Panc1 (cell line): ENCODE data around the gene HELZ. TPM values are rescaled to one million over a fixed set of nuclear protein-coding genes. Genes with fewer than 3 reads are reported as not detected.

Experiments used
- ATAC-seq: fragments of 200-7000 bp; cut with Tn5 transposase; 2 replicates; pipeline ENCODE4 v1.9.1; 2020; ENCODE audit warnings: mild to moderate bottlenecking, moderate library complexity
- BruUV-seq: library from RNA; stranded (reverse); fragments of 400-500 nt; replicated peaks from 2 replicates; lab custom pipeline; 2021; lab: Mats Ljungman, UMichigan
- CTCF ChIA-PET: fragments of 300-600 bp; sonication (Branson Sonifier 250); formaldehyde crosslinking; loops from one replicate; lab custom pipeline; 2022; ENCODE audit warnings: antibody characterized with exemption; lab: Charles Lee
- POLR2A ChIA-PET: fragments of 300-600 bp; sonication (Branson Sonifier 250); formaldehyde crosslinking; loops from one replicate; lab custom pipeline; 2022; ENCODE audit warnings: antibody characterized with exemption; lab: Charles Lee
- DNase-seq: peaks from one replicate; pipeline ENCODE4 v3.0.0-alpha.2; 2010; ENCODE audit warnings: low read depth, low spot score
- H3K27ac ChIP-seq: 2 replicates; pipeline ENCODE4 v1.5.1; 2011; ENCODE audit warnings: mild to moderate bottlenecking, low read length, inconsistent platforms
- H3K27me3 ChIP-seq: fragments of 200-500 bp; sonication (Bioruptor generic); 2 replicates; pipeline ENCODE4 v1.6.0; 2014; ENCODE audit warnings: low read length, inconsistent platforms; ENCODE audit not compliant: control insufficient read depth, insufficient read depth
- H3K36me3 ChIP-seq: fragments of 200-500 bp; sonication (Bioruptor generic); 2 replicates; pipeline ENCODE4 v1.5.1; 2014; ENCODE audit warnings: inconsistent platforms, mild to moderate bottlenecking, low read length, moderate library complexity; ENCODE audit not compliant: control insufficient read depth, insufficient read depth
- H3K4me1 ChIP-seq: 2 replicates; pipeline ENCODE4 v1.5.1; 2011; ENCODE audit warnings: inconsistent platforms, mild to moderate bottlenecking, low read length, moderate library complexity; ENCODE audit not compliant: control insufficient read depth, insufficient read depth
- H3K4me3 ChIP-seq, 2 experiments: 2 replicates each; pipeline ENCODE4 v1.5.1; 2011 to 2012; ENCODE audit warnings: low read depth in 2 of 2, low read length in 2 of 2, mild to moderate bottlenecking in 2 of 2, inconsistent platforms in 1 of 2, moderate library complexity in 1 of 2
- H3K9me3 ChIP-seq: fragments of 200-500 bp; sonication (Bioruptor generic); 2 replicates; pipeline ENCODE4 v1.5.1; 2014; ENCODE audit warnings: low read depth, mild to moderate bottlenecking, inconsistent platforms, low read length, moderate library complexity; ENCODE audit not compliant: control insufficient read depth, insufficient read depth
- CTCF ChIP-seq: fragments of 450-650 bp; IDR thresholded peaks from 2 replicates; pipeline ENCODE4 v1.5.1; 2017; ENCODE audit warnings: mild to moderate bottlenecking
- POLR2AphosphoS5 ChIP-seq: IDR thresholded peaks from 2 replicates; pipeline ENCODE4 v1.6.1; 2012; ENCODE audit warnings: mild to moderate bottlenecking, low read depth, low read length, moderate library complexity
- REST ChIP-seq, 2 experiments: IDR thresholded peaks; 2 replicates each; pipeline ENCODE4 v1.6.1; 2011 to 2012; ENCODE audit warnings: low read depth in 2 of 2, control low read depth in 1 of 2, low read length in 1 of 2, mild to moderate bottlenecking in 1 of 2, moderate library complexity in 1 of 2; ENCODE audit not compliant: insufficient read depth in 1 of 2
- SIN3A ChIP-seq: IDR thresholded peaks from 2 replicates; pipeline ENCODE4 v1.6.1; 2012; ENCODE audit warnings: low read depth, mild to moderate bottlenecking, low read length, moderate library complexity, borderline replicate concordance; ENCODE audit not compliant: insufficient read depth
- TCF7L2 ChIP-seq: IDR thresholded peaks from 2 replicates; pipeline ENCODE4 v1.6.1; 2011; ENCODE audit warnings: mild to moderate bottlenecking, low read depth, low read length, inconsistent platforms
- in situ Hi-C: cut with HindIII; loops from 2 replicates; pipeline ENCODE4 v1.10.0; 2016; ENCODE audit warnings: low sequenced_read_pairs, low pct_unique_long_range_greater_than_20kb
- intact Hi-C: fragments of 100-400 bp; cut with micrococcal nuclease; formaldehyde crosslinking; loops from one replicate; pipeline ENCODE4 v1.10.0; 2022; ENCODE audit not compliant: unreplicated experiment
- total RNA-seq: library from RNA; stranded (reverse); gene quantifications from one replicate; pipeline ENCODE4 v1.2.1, GENCODE V29; 2021; ENCODE audit not compliant: unreplicated experiment

HELZ gene
- total RNA-seq, 1 experiment from 2014 or later, result 15.0 TPM

GRCh38 chr17:67203818-67204217 lies 41.2 kb downstream of the HELZ start:
- Histone ChIP-seq H3K36me3 (peaks cover 4% of the 10 kb centered on the region; the same call in 1 of the 2 replicates), H3K9me3 (no peaks in the 10 kb centered on the region), H3K27ac (no peak overlapping the region), H3K27me3 (no peaks in the 10 kb centered on the region), H3K4me1 (no peaks in the 10 kb centered on the region), H3K4me3 (no peak overlapping the region)
- no peak for ATAC-seq
- DNase-seq, result no peak
- intact Hi-C loops (no loop called here), in situ Hi-C loops (no loop called here)
- ChIA-PET POLR2A (no interaction called here), CTCF (no interaction called here)
- no TSS peak for BruUV-seq
- TF ChIP-seq TCF7L2, result no peak
- TF ChIP-seq POLR2AphosphoS5, result no peak
- TF ChIP-seq REST (IDR thresholded peaks at IDR 0.05; ENCODE audit: insufficient read depth in 1 of 2, low read depth in 2 of 2, low read length in 1 of 2), result no peak
- TF ChIP-seq SIN3A, result no peak
- TF ChIP-seq CTCF, result no peak

GRCh38 chr17:67202503-67202902 lies 42.5 kb downstream of the HELZ start:
- H3K36me3 ChIP-seq, result peaks cover 4% of the 10 kb centered on the region; the same call in 1 of the 2 replicates
- intact Hi-C loops (no loop called here), in situ Hi-C loops (no loop called here)
- H3K4me3 ChIP-seq, result no peak overlapping the region
- H3K27me3 ChIP-seq, result no peaks in the 10 kb centered on the region
- no peaks in the 10 kb centered on the region for H3K9me3 ChIP-seq
- CTCF ChIA-PET, result interaction anchor here (0.6 kb wide), 1 partner anchor 293 kb away, joined by 3 read pairs; no protein-coding TSS in a partner anchor
- no peak overlapping the region for H3K27ac ChIP-seq
- DNase-seq, result no peak
- TF ChIP-seq POLR2AphosphoS5 (no peak), CTCF (no peak), SIN3A (no peak), REST (IDR thresholded peaks at IDR 0.05; ENCODE audit: insufficient read depth in 1 of 2, low read depth in 2 of 2, low read length in 1 of 2) (no peak), TCF7L2 (no peak)
- no TSS peak for BruUV-seq
- POLR2A ChIA-PET, result no interaction called here
- H3K4me1 ChIP-seq, result no peaks in the 10 kb centered on the region
- ATAC-seq, result no peak
